GM23338 (cell line): ENCODE results near the gene KIAA0513. TPM values are rescaled to one million over a fixed set of nuclear protein-coding genes. Genes with fewer than 3 reads are reported as not detected.

ENCODE experiments used
- ATAC-seq: fragments of 200-7000 bp; cut with Tn5 transposase; 3 replicates; pipeline ENCODE4 v1.9.1; 2020
- DNase-seq: peaks from one replicate; pipeline ENCODE4 v3.0.0-alpha.2; 2015; ENCODE audit warnings: low spot score
- H2AFZ ChIP-seq: fragments of 200-600 bp; sonication (generic); 2 replicates; pipeline ENCODE4 v1.8.0; 2016; ENCODE audit warnings: antibody characterized with exemption, mild to moderate bottlenecking, moderate library complexity
- H3F3A ChIP-seq: fragments of 200-600 bp; sonication (generic); replicated peaks from 2 replicates; pipeline ENCODE4 v1.8.0; 2017; ENCODE audit warnings: antibody characterized with exemption, mixed run types, low read depth
- H3K27ac ChIP-seq: fragments of 200-600 bp; sonication (generic); 2 replicates; pipeline ENCODE4 v1.6.1; 2016; ENCODE audit warnings: low read depth
- H3K27me3 ChIP-seq: fragments of 200-600 bp; sonication (generic); 2 replicates; pipeline ENCODE4 v1.8.0; 2016; ENCODE audit warnings: mild to moderate bottlenecking, mixed run types, moderate library complexity; ENCODE audit not compliant: insufficient read depth
- H3K36me3 ChIP-seq: fragments of 200-600 bp; sonication (generic); 2 replicates; pipeline ENCODE4 v1.8.0; 2016; ENCODE audit warnings: mild to moderate bottlenecking; ENCODE audit not compliant: insufficient read depth
- H3K4me1 ChIP-seq: fragments of 200-600 bp; sonication (generic); 2 replicates; pipeline ENCODE4 v1.8.0; 2016; ENCODE audit warnings: mild to moderate bottlenecking, moderate library complexity; ENCODE audit not compliant: insufficient read depth
- H3K4me2 ChIP-seq: fragments of 200-600 bp; sonication (generic); 2 replicates; pipeline ENCODE4 v1.7.1; 2017; ENCODE audit warnings: mixed run types
- H3K4me3 ChIP-seq: fragments of 200-600 bp; sonication (generic); 2 replicates; pipeline ENCODE4 v1.6.1; 2016; ENCODE audit warnings: mixed run types
- H3K79me2 ChIP-seq: fragments of 200-600 bp; sonication (generic); replicated peaks from 2 replicates; pipeline ENCODE4 v1.8.0; 2017; ENCODE audit warnings: mild to moderate bottlenecking; ENCODE audit not compliant: insufficient read depth
- H3K9me2 ChIP-seq: fragments of 200-600 bp; sonication (generic); 2 replicates; pipeline ENCODE4 v1.8.0; 2017; ENCODE audit not compliant: insufficient read depth
- H4K20me1 ChIP-seq: fragments of 200-600 bp; sonication (generic); replicated peaks from 2 replicates; pipeline ENCODE4 v1.8.0; 2017; ENCODE audit warnings: mild to moderate bottlenecking; ENCODE audit not compliant: insufficient read depth
- H3K27ac Mint-ChIP-seq: 2 replicates; pipeline ENCODE4 v1.8.0; 2020; ENCODE audit warnings: inconsistent platforms, mild to moderate bottlenecking, moderate library complexity, mixed read lengths
- H3K27me3 Mint-ChIP-seq: 3 replicates; pipeline ENCODE4 v1.8.0; 2022; ENCODE audit warnings: low read depth, mild to moderate bottlenecking, moderate library complexity, mixed read lengths, inconsistent platforms; ENCODE audit not compliant: insufficient read depth, poor library complexity
- H3K36me3 Mint-ChIP-seq: 3 replicates; pipeline ENCODE4 v1.8.0; 2021; ENCODE audit warnings: low read depth, mild to moderate bottlenecking, inconsistent platforms, moderate library complexity, mixed read lengths
- H3K4me1 Mint-ChIP-seq: 3 replicates; pipeline ENCODE4 v1.8.0; 2020; ENCODE audit warnings: mild to moderate bottlenecking, inconsistent platforms, mixed read lengths
- H3K4me3 Mint-ChIP-seq: 3 replicates; pipeline ENCODE4 v1.8.0; 2021; ENCODE audit warnings: moderate library complexity, mild to moderate bottlenecking, inconsistent platforms, mixed read lengths
- H3K9me3 Mint-ChIP-seq: 3 replicates; pipeline ENCODE4 v1.8.0; 2020; ENCODE audit warnings: moderate library complexity, mild to moderate bottlenecking, inconsistent platforms, mixed read lengths
- CREB1 ChIP-seq: fragments of 250-450 bp; sonication (Bioruptor Pico); IDR thresholded peaks from 2 replicates; pipeline ENCODE4 v1.5.0; 2020; ENCODE audit warnings: low read depth, mild to moderate bottlenecking, moderate library complexity
- NANOG ChIP-seq: IDR thresholded peaks from 2 replicates; pipeline ENCODE4 v1.6.1; 2016; ENCODE audit warnings: antibody characterized with exemption, borderline replicate concordance
- POLR2AphosphoS5 ChIP-seq: IDR thresholded peaks from 2 replicates; pipeline ENCODE4 v1.6.1; 2016; ENCODE audit warnings: antibody characterized with exemption, low read depth
- STAT1 ChIP-seq: IDR thresholded peaks from one replicate; pipeline ENCODE4 v1.6.1; 2016; ENCODE audit warnings: antibody characterized with exemption; ENCODE audit not compliant: unreplicated experiment
- ZNF114 ChIP-seq: fragments of 250-450 bp; sonication (Bioruptor Pico); IDR thresholded peaks from 2 replicates; pipeline ENCODE4 v1.5.0; 2020; ENCODE audit warnings: mild to moderate bottlenecking, moderate library complexity
- ZNF462 ChIP-seq: fragments of 250-450 bp; sonication (Bioruptor Pico); IDR thresholded peaks from 2 replicates; pipeline ENCODE4 v1.5.0; 2020; ENCODE audit warnings: mild to moderate bottlenecking, moderate library complexity
- polyA plus RNA-seq: library from polyadenylated mRNA; unstranded; fragments of >200 nt; fragmentation: Nextera tagmentation; extraction: Ambion mirVana; gene quantifications from 2 replicates; pipeline ENCODE4 v1.2.1, GENCODE V29; 2016
- total RNA-seq: library from RNA; depleted of rRNA; stranded (reverse); fragments of >200 nt; shearing (Covaris generic); gene quantifications from 2 replicates; pipeline ENCODE4 v1.2.3, GENCODE V29; 2014

Gene KIAA0513
- total and polyA plus RNA-seq, 2 experiments from 2014 or later: 2.1 to 8.7 TPM

- TF ChIP-seq ZNF462: no peak
Observed at GRCh38 chr16:85046931-85047866, 19.6 kb downstream of the KIAA0513 start (continued).

GRCh38 chr16:85047867-85048455, 20.4 kb downstream of the KIAA0513 start:
- no peaks in the 10 kb centered on the region for H3K36me3 ChIP-seq
- Mint-ChIP-seq H3K4me1 (no peaks in the 10 kb centered on the region; the same call in 1 of the 3 replicates), H3K4me3 (no peak overlapping the region), H3K9me3 (no peaks in the 10 kb centered on the region), H3K27me3 (peaks cover 5% of the 10 kb centered on the region), H3K27ac (no peak overlapping the region), H3K36me3 (no peaks in the 10 kb centered on the region)
- H4K20me1 ChIP-seq: no peaks in the 10 kb centered on the region; the same call in 1 of the 2 replicates
- H3K4me1 ChIP-seq: no peaks in the 10 kb centered on the region
- H3F3A ChIP-seq: no peaks in the 10 kb centered on the region
- H3K79me2 ChIP-seq: no peaks in the 10 kb centered on the region
- no peak overlapping the region for H2AFZ ChIP-seq
- no peak overlapping the region for H3K4me2 ChIP-seq
- no peak overlapping the region for H3K4me3 ChIP-seq
- DNase-seq (no peak), ATAC-seq (no peak)
- no peaks in the 10 kb centered on the region for H3K27me3 ChIP-seq
- no peaks in the 10 kb centered on the region for H3K9me2 ChIP-seq
- no peak overlapping the region for H3K27ac ChIP-seq
- TF ChIP-seq NANOG: no peak
- no peak for TF ChIP-seq STAT1
- no peak for TF ChIP-seq ZNF114 (CRISPR knock-in tag)
- TF ChIP-seq POLR2AphosphoS5: no peak
- no peak for TF ChIP-seq CREB1 (CRISPR knock-in tag)
- no peak for TF ChIP-seq ZNF462
